Neuronal stem cell (in vitro differentiated cells): ENCODE data around the gene STEAP1B.

Experiments used
- DNase-seq: peaks from one replicate; pipeline ENCODE4 v3.0.0-alpha.2; 2013; ENCODE audit warnings: low spot score
- H2AFZ ChIP-seq: one replicate; pipeline ENCODE4 v1.6.1; 2013; ENCODE audit warnings: mild to moderate bottlenecking, low read length, inconsistent platforms
- H2AK5ac ChIP-seq: 2 replicates; pipeline ENCODE4 v1.6.1; 2013; ENCODE audit warnings: low read depth, mild to moderate bottlenecking, inconsistent platforms, low read length, moderate library complexity, mixed read lengths
- H2BK120ac ChIP-seq: 2 replicates; pipeline ENCODE4 v1.6.1; 2013; ENCODE audit warnings: low read depth, mild to moderate bottlenecking, inconsistent platforms, low read length, moderate library complexity, mixed read lengths
- H2BK12ac ChIP-seq: one replicate; pipeline ENCODE4 v1.6.1; 2013; ENCODE audit warnings: low read length, inconsistent platforms
- H2BK15ac ChIP-seq: 2 replicates; pipeline ENCODE4 v1.6.1; 2013; ENCODE audit warnings: mild to moderate bottlenecking, low read length, inconsistent platforms, mixed read lengths
- H2BK5ac ChIP-seq: one replicate; pipeline ENCODE4 v1.6.1; 2013; ENCODE audit warnings: inconsistent platforms, mild to moderate bottlenecking, low read length, moderate library complexity
- H3K14ac ChIP-seq: one replicate; pipeline ENCODE4 v1.6.1; 2013; ENCODE audit warnings: low read length, inconsistent platforms
- H3K18ac ChIP-seq: 2 replicates; pipeline ENCODE4 v1.6.1; 2013; ENCODE audit warnings: low read length, inconsistent platforms
- H3K23ac ChIP-seq: 2 replicates; pipeline ENCODE4 v1.6.1; 2013; ENCODE audit warnings: low read depth, mild to moderate bottlenecking, mixed read lengths, low read length, inconsistent platforms; ENCODE audit not compliant: poor library complexity
- H3K27ac ChIP-seq: replicated peaks from 3 replicates; pipeline ENCODE4 v1.5.1; 2013; ENCODE audit warnings: low read length, inconsistent platforms
- H3K27me3 ChIP-seq, 3 experiments: 2 replicates each; pipeline ENCODE4 v1.6.1; 2013; ENCODE audit warnings: low read length in 3 of 3, mild to moderate bottlenecking in 2 of 3, inconsistent platforms in 1 of 3, low read depth in 1 of 3, mixed read lengths in 1 of 3, moderate library complexity in 1 of 3; ENCODE audit not compliant: control insufficient read depth in 3 of 3, insufficient read depth in 3 of 3
- H3K36me3 ChIP-seq, 2 donors: replicated peaks in 1 of 2; 2 replicates each; pipeline ENCODE4 v1.6.1; 2013; ENCODE audit warnings: low read length in 2 of 2; ENCODE audit not compliant: control insufficient read depth in 2 of 2, insufficient read depth in 2 of 2
- H3K4ac ChIP-seq: 2 replicates; pipeline ENCODE4 v1.6.1; 2013; ENCODE audit warnings: inconsistent platforms, mild to moderate bottlenecking, low read length, moderate library complexity
- H3K4me1 ChIP-seq, 2 donors: 1 replicate in 1 of 2; 2 replicates in 1 of 2; pipeline ENCODE4 v1.6.1; 2013; ENCODE audit warnings: low read length in 2 of 2, low read depth in 1 of 2; ENCODE audit not compliant: control insufficient read depth in 2 of 2, insufficient read depth in 1 of 2
- H3K4me2 ChIP-seq: one replicate; pipeline ENCODE4 v1.6.1; 2013; ENCODE audit warnings: mild to moderate bottlenecking, low read length, inconsistent platforms; ENCODE audit not compliant: insufficient read depth, poor library complexity, severe bottlenecking
- H3K4me3 ChIP-seq, 2 donors: 2 replicates each; pipeline ENCODE4 v1.5.1; 2013; ENCODE audit warnings: low read length in 2 of 2, mild to moderate bottlenecking in 2 of 2, inconsistent platforms in 1 of 2, moderate library complexity in 1 of 2
- H3K79me1 ChIP-seq: one replicate; pipeline ENCODE4 v1.6.1; 2013; ENCODE audit warnings: low read depth, mild to moderate bottlenecking, inconsistent platforms, low read length, moderate library complexity
- H3K9ac ChIP-seq: one replicate; pipeline ENCODE4 v1.6.1; 2013; ENCODE audit warnings: mild to moderate bottlenecking, low read depth, low read length, inconsistent platforms; ENCODE audit not compliant: poor library complexity
- H3K9me3 ChIP-seq, 2 donors: replicated peaks in 1 of 2; 2 replicates each; pipeline versions ENCODE3 to v1.6.1; 2013; ENCODE audit warnings: low read length in 2 of 2, mild to moderate bottlenecking in 2 of 2, inconsistent platforms in 1 of 2, low read depth in 1 of 2, mixed read lengths in 1 of 2, moderate library complexity in 1 of 2; ENCODE audit not compliant: control insufficient read depth in 2 of 2, insufficient read depth in 1 of 2
- H4K8ac ChIP-seq: one replicate; pipeline ENCODE4 v1.6.1; 2013; ENCODE audit warnings: low read depth, mild to moderate bottlenecking, inconsistent platforms, low read length, moderate library complexity
- H4K91ac ChIP-seq: one replicate; pipeline ENCODE4 v1.6.1; 2013; ENCODE audit warnings: low read length, low read depth, mild to moderate bottlenecking, inconsistent platforms; ENCODE audit not compliant: poor library complexity
- WGBS, 2 donors: extraction: QIAGEN DNeasy Blood & Tissue Kit; methylation state at CpG; one replicate each; pipeline ENCODE4 v1.1.7; 2013; ENCODE audit warnings: missing lambda C conversion rate in 2 of 2, mixed read lengths in 1 of 2; ENCODE audit not compliant: insufficient read length in 2 of 2, insufficient replicate concordance in 1 of 2; ENCODE audit errors: extremely low coverage in 2 of 2; 5-methylcytosine and 5-hydroxymethylcytosine counted together

Gene STEAP1B

DNA sequence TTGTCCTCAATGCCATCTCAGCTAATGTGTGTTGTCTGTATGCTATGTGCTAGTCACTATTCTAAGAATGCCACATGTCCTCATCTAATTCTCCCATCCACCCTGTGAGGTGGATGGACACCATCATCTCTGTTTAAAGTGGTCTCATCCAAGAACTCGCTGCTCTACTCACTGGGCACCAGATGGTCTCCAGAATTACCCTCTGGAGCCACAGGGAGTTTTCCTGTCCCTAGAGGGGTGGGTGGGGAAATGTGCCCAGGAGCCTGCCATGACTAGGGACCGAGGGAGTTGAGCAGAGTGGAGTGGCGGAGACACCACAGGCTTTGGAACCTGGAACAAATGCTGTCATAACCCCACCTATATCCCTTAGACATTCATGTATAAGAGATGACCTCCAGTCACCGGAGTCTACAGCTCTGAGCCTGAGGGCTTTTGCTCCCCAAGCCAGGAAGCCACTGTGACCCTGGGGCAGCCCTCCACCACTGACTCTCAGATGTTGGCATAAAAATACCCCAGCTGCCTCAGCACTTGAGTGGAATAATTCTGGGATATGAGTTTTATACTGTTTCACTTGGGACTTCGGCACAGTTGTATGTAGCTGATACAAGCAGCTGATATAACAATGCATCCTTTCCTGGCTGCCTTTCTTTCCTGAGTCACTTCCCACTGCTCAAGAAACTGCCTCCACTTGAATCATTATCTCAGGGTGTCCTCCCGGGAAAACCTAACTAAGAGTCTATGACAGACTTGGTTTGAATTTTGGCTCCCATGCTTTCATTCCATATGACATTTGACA, 81.5 kb downstream of the STEAP1B start:
- Histone ChIP-seq H2AK5ac (no peak overlapping the region), H2BK12ac (no peak overlapping the region), H3K27ac (no peak overlapping the region), H3K14ac (no peak overlapping the region), H3K4ac (no peak overlapping the region), H3K23ac (no peak overlapping the region), H4K8ac (no peak overlapping the region), H2BK120ac (no peak overlapping the region), H3K18ac (no peak overlapping the region), H3K27me3 (no peaks in the 10 kb centered on the region), H4K91ac (no peak overlapping the region), H2BK15ac (no peak overlapping the region), H2BK5ac (no peak overlapping the region), H3K9ac (no peak overlapping the region), H3K4me2 (no peak overlapping the region), H2AFZ (no peak overlapping the region), H3K4me1 (no peaks in the 10 kb centered on the region), H3K79me1 (no peaks in the 10 kb centered on the region), H3K4me3 (no peak overlapping the region), H3K9me3 (peaks cover 0 to 2% of the 10 kb centered on the region in 2 donors), H3K36me3 (no peaks in the 10 kb centered on the region)
- WGBS, 2 donors, result no CpG with 5 or more reads among the region's 6 CpGs
- DNase-seq, result no peak

DNA sequence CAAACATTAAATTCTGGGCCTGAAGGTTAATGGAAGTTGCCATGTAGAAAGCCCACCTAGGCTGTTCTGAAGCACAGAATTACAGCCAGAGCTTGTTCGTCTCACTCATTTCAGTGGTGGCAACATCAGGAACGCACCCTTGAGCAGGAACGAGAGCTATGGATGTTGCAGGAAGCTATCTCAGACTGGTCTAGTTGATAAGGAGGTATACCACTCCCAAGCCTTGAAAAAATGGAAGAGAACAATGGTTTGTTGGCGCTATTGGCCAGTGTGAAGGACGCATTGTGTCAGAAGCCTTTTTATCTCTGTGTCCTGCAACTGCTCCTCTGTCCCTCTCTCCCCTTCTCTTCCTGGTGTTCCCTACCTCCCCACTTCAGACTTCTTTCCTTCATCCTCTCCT, 82.1 kb downstream of the STEAP1B start:
- H2BK120ac ChIP-seq, result no peak overlapping the region

DNA sequence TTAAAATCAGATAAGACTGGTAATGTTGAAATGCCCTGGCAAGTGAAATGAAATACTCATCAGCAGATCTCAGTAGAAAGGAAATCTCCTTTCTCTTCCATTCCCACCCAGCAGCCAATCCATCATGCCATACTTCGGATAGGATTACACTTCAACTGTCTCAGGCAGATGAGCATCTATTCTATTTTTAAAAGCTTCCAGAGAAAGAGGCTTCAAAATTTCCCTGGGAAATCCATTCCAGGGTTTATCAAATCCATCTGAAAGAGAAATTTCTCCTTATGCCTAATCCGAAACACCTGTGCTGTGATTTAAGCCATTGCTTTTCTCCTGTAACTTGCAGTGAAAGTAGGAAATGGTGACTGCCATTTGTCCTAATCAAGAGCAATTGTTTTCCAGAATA, 82.6 kb downstream of the STEAP1B start:
- Histone ChIP-seq H4K8ac (no peak overlapping the region), H2AK5ac (no peak overlapping the region), H3K4ac (no peak overlapping the region), H3K36me3 (no peaks in the 10 kb centered on the region), H3K27ac (no peak overlapping the region), H3K4me2 (no peak overlapping the region), H3K9ac (no peak overlapping the region), H2BK120ac (no peak overlapping the region), H4K91ac (no peak overlapping the region), H3K4me1 (peaks cover 0 to under 1% of the 10 kb centered on the region in 2 donors), H3K79me1 (no peaks in the 10 kb centered on the region), H3K14ac (no peak overlapping the region), H3K9me3 (peaks cover 0 to 2% of the 10 kb centered on the region in 2 donors), H3K4me3 (no peak overlapping the region), H2AFZ (no peak overlapping the region), H3K23ac (no peak overlapping the region), H2BK12ac (no peak overlapping the region), H2BK5ac (no peak overlapping the region), H3K27me3 (no peaks in the 10 kb centered on the region), H3K18ac (no peak overlapping the region), H2BK15ac (no peak overlapping the region)
- no CpG with 5 or more reads among the region's 2 CpGs for WGBS, 2 donors
- DNase-seq, result no peak

More for the DNA sequence above, 82.1 kb downstream of the STEAP1B start:
- Histone ChIP-seq H3K4me3 (no peak overlapping the region), H3K36me3 (no peaks in the 10 kb centered on the region), H3K14ac (no peak overlapping the region), H3K4ac (no peak overlapping the region), H4K8ac (no peak overlapping the region), H3K9ac (no peak overlapping the region), H3K27ac (no peak overlapping the region), H3K4me2 (no peak overlapping the region), H2AK5ac (no peak overlapping the region), H2BK12ac (no peak overlapping the region), H3K27me3 (no peaks in the 10 kb centered on the region), H4K91ac (no peak overlapping the region), H3K79me1 (no peaks in the 10 kb centered on the region), H3K9me3 (peaks cover 0 to 2% of the 10 kb centered on the region in 2 donors), H2AFZ (no peak overlapping the region), H3K23ac (no peak overlapping the region), H2BK15ac (no peak overlapping the region), H3K4me1 (no peaks in the 10 kb centered on the region), H2BK5ac (no peak overlapping the region), H3K18ac (no peak overlapping the region)
- no CpG with 5 or more reads among the region's 5 CpGs for WGBS, 2 donors
- DNase-seq, result no peak

DNA sequence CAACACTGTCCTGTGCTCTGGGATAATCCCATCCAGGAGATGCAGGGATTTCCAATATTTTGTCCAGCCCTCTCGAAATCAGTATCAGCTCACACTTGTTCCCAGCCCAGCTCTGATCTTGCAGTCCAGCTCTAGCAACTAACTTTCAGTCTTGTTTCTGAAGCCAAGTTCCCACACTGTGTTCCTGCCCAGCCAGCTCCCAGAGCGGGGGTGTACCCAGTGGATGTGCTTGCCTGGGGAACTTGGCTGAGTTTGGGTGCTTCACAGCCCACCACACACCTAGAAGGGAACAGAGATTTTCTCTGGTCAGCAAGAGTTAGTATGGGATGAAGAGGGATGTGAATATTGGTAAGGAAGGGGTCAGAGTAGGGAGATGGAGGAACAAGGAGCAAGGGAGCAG, 85.6 kb downstream of the STEAP1B start:
- Histone ChIP-seq H3K27ac (no peak overlapping the region), H2BK5ac (no peak overlapping the region), H2BK120ac (no peak overlapping the region), H3K4me1 (peaks cover 0 to 7% of the 10 kb centered on the region in 2 donors), H3K79me1 (no peaks in the 10 kb centered on the region), H3K23ac (no peak overlapping the region), H3K4me2 (no peak overlapping the region), H4K8ac (no peak overlapping the region), H3K18ac (peak overlapping the region; percentile 71), H4K91ac (no peak overlapping the region), H3K14ac (peak overlapping the region; percentile 17), H3K4ac (no peak overlapping the region), H3K36me3 (no peaks in the 10 kb centered on the region), H2BK12ac (no peak overlapping the region), H3K4me3 (no peak overlapping the region), H3K9me3 (no peaks in the 10 kb centered on the region), H2BK15ac (no peak overlapping the region), H3K27me3 (no peaks in the 10 kb centered on the region), H3K9ac (no peak overlapping the region), H2AFZ (no peak overlapping the region), H2AK5ac (no peak overlapping the region)
- WGBS, 2 donors, result no CpG with 5 or more reads among the region's 2 CpGs
- no peak for DNase-seq
